ENCODE data around the gene HDAC11. TPM values are rescaled to one million over a fixed set of nuclear protein-coding genes. Genes with fewer than 3 reads are reported as not detected.

HDAC11 gene
- polyA plus RNA-seq, 1 donor (not counting 4 experiments of a cell fraction or from before 2014, with no cell fraction given) = 12.6 TPM

DNA sequence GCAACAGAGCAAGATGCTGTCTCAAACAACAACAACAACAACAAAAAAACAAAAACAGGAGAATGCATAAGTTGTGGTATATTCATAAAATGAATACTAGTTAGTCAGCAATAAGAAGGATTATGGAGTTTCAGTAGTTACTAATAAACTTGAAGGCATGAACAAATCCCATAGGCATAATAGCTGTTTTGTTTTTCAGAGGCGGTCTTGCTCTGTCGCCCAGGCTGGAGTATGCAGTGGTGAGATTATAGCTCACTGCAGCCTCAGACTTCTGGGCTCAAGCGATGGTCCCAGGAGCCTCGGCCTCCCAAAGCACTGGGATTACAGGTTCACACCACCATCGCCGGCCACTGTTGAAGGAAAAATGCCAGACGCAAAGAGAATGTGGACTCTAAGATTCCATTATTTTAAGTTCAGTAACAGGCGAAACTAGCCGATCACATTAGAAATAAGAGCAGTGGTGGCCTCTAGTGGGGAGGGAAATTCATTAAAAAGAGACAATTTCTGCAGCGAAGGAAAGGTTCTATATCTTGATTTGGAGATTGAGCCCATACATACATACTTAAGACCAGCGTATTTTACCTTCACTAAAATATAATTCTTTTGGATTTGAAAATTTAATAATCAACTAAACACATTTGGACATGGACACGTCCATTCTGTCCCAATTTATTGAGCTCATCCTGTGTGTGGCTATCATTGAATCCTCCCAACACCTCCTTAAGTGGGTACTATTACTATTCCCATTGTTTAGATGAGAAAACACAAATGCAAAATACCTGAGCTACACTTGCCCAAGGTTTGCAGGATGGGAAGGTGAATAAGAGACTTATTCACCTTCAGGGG lies 27.4 kb upstream of the HDAC11 start:
- dilution Hi-C loops (cut with MboI; ENCODE audit: extremely low pct_ligation_motif_present, low sequenced_read_pairs) = no loop called here
- DNase-seq (ENCODE audit: low read depth, low spot score) = no peak
- no peaks in the 10 kb centered on the region for H3K79me2 ChIP-seq (ENCODE audit: control insufficient read depth, insufficient read depth, low read length)
- H3K9me3 ChIP-seq (ENCODE audit: control insufficient read depth, low read depth, low read length) = no peaks in the 10 kb centered on the region
- peak overlapping the region; percentile 61 for H3K4me2 ChIP-seq (ENCODE audit: control insufficient read depth, extremely low read depth, insufficient read depth, low read depth, low read length)
- H3K36me3 ChIP-seq (ENCODE audit: control insufficient read depth in 2 of 2, extremely low read depth in 1 of 2, insufficient read depth in 2 of 2, low read length in 2 of 2) = no peaks in the 10 kb centered on the region
- no peak for TF ChIP-seq EZH2 (IDR thresholded peaks at IDR 0.05; ENCODE audit: low read length)
- TF ChIP-seq, protein P1, sequence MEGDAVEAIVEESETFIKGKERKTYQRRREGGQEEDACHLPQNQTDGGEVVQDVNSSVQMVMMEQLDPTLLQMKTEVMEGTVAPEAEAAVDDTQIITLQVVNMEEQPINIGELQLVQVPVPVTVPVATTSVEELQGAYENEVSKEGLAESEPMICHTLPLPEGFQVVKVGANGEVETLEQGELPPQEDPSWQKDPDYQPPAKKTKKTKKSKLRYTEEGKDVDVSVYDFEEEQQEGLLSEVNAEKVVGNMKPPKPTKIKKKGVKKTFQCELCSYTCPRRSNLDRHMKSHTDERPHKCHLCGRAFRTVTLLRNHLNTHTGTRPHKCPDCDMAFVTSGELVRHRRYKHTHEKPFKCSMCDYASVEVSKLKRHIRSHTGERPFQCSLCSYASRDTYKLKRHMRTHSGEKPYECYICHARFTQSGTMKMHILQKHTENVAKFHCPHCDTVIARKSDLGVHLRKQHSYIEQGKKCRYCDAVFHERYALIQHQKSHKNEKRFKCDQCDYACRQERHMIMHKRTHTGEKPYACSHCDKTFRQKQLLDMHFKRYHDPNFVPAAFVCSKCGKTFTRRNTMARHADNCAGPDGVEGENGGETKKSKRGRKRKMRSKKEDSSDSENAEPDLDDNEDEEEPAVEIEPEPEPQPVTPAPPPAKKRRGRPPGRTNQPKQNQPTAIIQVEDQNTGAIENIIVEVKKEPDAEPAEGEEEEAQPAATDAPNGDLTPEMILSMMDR (optimal IDR thresholded peaks at IDR 0.05 in 1 of 3, IDR thresholded peaks at IDR 0.05 in 1 of 3, conservative IDR thresholded peaks at IDR 0.05 in 1 of 3; ENCODE audit: extremely low read depth in 1 of 3, insufficient read depth in 2 of 3, low read length in 3 of 3) = peak in 2 of 3 experiments; percentile 40 to 67
- H3K9ac ChIP-seq (ENCODE audit: control insufficient read depth, extremely low read depth, insufficient read depth, low read length) = no peak overlapping the region
- peak overlapping the region; percentile 66 for H2AFZ ChIP-seq (ENCODE audit: control insufficient read depth, low read length)
- peaks cover 2% of the 10 kb centered on the region for H3K9me1 ChIP-seq (ENCODE audit: control insufficient read depth, extremely low read depth, insufficient read depth, low read length)
- H4K20me1 ChIP-seq (ENCODE audit: control insufficient read depth, extremely low read depth, insufficient read depth, low read length) = no peaks in the 10 kb centered on the region
- FAIRE-seq = no peak
- no peak overlapping the region for H3K27ac ChIP-seq (ENCODE audit: control insufficient read depth, insufficient read depth, low read length)
- H3K4me1 ChIP-seq (ENCODE audit: control insufficient read depth, extremely low read depth, insufficient read depth, low read length) = peaks cover 11% of the 10 kb centered on the region
- no peaks in the 10 kb centered on the region for H3K27me3 ChIP-seq (ENCODE audit: control insufficient read depth, extremely low read depth, insufficient read depth, low read length)
- H3K4me3 ChIP-seq (ENCODE audit: control insufficient read depth in 2 of 3, extremely low read depth in 1 of 3, insufficient read depth in 2 of 3, low read depth in 1 of 3, low read length in 3 of 3) = peak overlapping the region in 1 of 3 experiments; percentile 47

GRCh38 chr3:13455644-13456043 lies 24.5 kb upstream of the HDAC11 start:
- Histone ChIP-seq H3K4me2 (ENCODE audit: control insufficient read depth, extremely low read depth, insufficient read depth, low read depth, low read length) (peak overlapping the region; percentile 63), H3K9me3 (ENCODE audit: control insufficient read depth, low read depth, low read length) (no peaks in the 10 kb centered on the region), H3K36me3 (ENCODE audit: control insufficient read depth in 2 of 2, extremely low read depth in 1 of 2, insufficient read depth in 2 of 2, low read length in 2 of 2) (no peaks in the 10 kb centered on the region), H4K20me1 (ENCODE audit: control insufficient read depth, extremely low read depth, insufficient read depth, low read length) (no peaks in the 10 kb centered on the region), H2AFZ (ENCODE audit: control insufficient read depth, low read length) (peak overlapping the region; percentile 91), H3K27ac (ENCODE audit: control insufficient read depth, insufficient read depth, low read length) (peak overlapping the region; percentile 66), H3K9ac (ENCODE audit: control insufficient read depth, extremely low read depth, insufficient read depth, low read length) (peak overlapping the region; percentile 35), H3K9me1 (ENCODE audit: control insufficient read depth, extremely low read depth, insufficient read depth, low read length) (peaks cover 2% of the 10 kb centered on the region), H3K27me3 (ENCODE audit: control insufficient read depth, extremely low read depth, insufficient read depth, low read length) (no peaks in the 10 kb centered on the region), H3K4me3 (ENCODE audit: control insufficient read depth in 2 of 3, extremely low read depth in 1 of 3, insufficient read depth in 2 of 3, low read depth in 1 of 3, low read length in 3 of 3) (peak overlapping the region in 1 of 3 experiments; percentile 13), H3K79me2 (ENCODE audit: control insufficient read depth, insufficient read depth, low read length) (no peaks in the 10 kb centered on the region), H3K4me1 (ENCODE audit: control insufficient read depth, extremely low read depth, insufficient read depth, low read length) (peaks cover 11% of the 10 kb centered on the region)
- DNase-seq (ENCODE audit: low read depth, low spot score) (no peak), FAIRE-seq (no peak)
- TF ChIP-seq EZH2 (IDR thresholded peaks at IDR 0.05; ENCODE audit: low read length) = no peak
- TF ChIP-seq, protein P1 (optimal IDR thresholded peaks at IDR 0.05 in 1 of 3, IDR thresholded peaks at IDR 0.05 in 1 of 3, conservative IDR thresholded peaks at IDR 0.05 in 1 of 3; ENCODE audit: extremely low read depth in 1 of 3, insufficient read depth in 2 of 3, low read length in 3 of 3) = no peak
- dilution Hi-C loops (cut with MboI; ENCODE audit: extremely low pct_ligation_motif_present, low sequenced_read_pairs) = no loop called here
